HG03159 (cell line): ENCODE measurements around the gene LASP1.
"Not testable (repeated sequence)": the region's sequence is repeated elsewhere in the genome, so short reads cannot be mapped to it uniquely, and the experiment has no call there.

Experiments used
- ATAC-seq: cut with Tn5 transposase; IDR thresholded peaks from one replicate; pipeline ENCODE4 v1.9.1; 2021; ENCODE audit warnings: mild to moderate bottlenecking, moderate library complexity; ENCODE audit not compliant: unreplicated experiment

Gene LASP1

DNA sequence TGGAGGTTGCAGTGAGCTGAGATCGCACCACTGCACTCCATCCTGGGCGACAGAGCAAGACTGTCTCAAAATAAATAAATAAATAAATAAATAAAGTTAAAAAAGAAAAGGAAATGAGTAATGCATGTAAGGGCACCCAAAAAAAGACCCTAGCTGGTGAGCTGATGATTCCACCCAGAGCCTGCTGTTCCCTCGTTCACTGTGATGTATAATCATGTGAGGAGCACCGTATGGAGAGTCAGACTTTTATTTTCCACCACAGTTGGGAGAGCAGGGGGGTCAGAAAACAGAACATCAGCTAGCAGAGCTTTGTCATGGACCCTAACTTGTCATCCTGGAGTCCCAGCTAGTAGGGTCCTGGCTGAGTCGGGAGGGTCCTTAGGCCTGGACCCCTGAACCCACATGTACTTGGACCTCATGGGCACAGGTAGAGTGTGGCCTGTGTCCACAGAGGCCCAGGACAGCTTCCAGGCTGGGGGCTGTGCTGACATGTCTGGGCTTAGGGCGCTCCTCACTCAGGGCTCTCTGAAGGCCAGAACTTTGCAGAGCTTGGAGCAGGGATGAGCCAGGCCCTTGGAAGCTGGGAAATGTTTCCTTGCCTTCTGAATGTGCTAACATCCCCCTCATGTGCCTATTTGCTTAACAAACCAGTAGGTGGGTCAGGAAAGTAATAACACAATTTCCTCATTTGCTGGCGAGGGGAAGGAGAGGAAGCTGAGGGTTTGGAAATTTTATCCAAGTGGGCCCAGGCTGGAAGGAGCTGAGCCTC is 36.8 kb downstream of the LASP1 start:
- ATAC-seq, result no peak

DNA sequence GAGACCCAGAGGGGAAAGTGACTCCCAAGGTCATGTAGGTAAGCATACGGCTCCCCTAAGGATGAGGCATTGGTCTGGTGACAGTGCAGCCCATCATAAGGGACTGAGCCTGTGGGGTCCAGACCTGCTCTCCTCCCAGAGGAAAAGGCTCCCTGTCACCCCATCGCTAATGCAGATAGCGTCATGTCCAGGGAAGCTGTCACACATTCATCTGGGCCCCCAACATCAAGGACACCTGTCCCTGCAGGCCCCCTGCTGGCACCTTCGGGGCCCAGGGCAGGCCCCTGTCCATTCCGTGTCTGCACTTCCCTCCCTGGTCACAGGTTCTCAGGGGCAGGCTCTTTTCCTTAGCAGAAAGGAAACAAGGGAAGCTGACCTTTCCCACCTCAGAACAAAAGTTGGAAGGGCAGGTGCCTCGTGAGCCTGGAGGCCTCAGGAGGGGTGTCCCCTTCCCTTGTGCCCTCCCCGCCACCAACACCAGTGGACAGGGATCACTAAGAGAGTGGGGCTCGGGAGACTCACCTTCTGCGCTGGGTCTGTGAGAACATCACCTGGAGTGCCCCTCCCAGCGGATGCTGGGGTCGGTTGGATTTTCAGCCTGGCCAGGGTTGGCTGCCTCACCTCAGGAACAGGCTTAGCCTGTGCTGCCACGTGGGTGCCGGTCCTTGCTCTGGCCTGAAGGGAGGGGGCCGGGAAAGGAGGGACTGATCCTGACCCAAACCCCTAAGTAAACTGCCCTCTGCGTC is 38.2 kb downstream of the LASP1 start:
- no peak for ATAC-seq

DNA sequence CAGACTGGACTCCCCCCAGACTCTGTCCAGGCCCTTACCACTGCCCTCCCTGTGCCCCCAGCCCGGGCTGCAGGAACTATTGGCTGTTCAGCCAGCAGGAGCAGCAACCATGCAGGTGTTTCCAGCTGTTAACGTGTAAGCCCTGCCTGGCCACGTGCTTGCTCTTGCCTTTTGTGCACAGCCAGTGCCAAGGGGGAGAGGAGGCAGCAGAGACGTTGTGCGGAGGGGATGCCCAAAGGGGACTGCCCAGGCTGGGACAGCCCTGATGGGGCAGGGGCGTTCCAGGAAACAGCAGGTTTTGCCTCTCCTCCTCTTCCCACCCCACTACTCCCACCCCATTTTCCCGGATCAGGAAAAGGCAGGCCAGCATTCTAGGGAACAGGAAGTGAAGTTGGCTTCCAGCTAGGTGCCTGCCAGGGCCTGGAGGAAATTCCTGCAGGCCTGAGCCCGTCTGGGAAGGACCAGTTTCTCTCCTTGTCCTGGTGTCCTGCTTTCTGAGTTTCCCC is 38.9 kb downstream of the LASP1 start:
- no peak for ATAC-seq

- ATAC-seq, result no peak
Observed at GRCh38 chr17:38910325-38910724, 40.5 kb downstream of the LASP1 start.

GRCh38 chr17:38911081-38911730 is 41.3 kb downstream of the LASP1 start:
- no peak for ATAC-seq

DNA sequence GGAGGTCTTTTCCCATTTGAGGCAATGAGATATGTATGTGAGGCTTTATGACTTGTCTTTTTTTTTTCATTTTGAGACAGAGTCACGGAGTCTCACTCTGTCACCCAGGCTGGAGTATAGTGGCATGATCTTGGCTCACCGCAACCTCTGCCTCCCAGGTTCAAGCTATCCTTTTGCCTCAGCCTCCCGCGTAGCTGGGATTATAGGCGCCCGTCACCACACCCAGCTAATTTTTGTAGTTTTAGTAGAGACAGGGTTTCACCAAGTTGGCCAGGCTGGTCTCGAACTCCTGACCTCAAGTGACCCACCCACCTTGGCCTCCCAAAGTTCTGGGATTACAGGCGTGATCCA is 41.8 kb downstream of the LASP1 start:
- ATAC-seq, result not testable (repeated sequence)

DNA sequence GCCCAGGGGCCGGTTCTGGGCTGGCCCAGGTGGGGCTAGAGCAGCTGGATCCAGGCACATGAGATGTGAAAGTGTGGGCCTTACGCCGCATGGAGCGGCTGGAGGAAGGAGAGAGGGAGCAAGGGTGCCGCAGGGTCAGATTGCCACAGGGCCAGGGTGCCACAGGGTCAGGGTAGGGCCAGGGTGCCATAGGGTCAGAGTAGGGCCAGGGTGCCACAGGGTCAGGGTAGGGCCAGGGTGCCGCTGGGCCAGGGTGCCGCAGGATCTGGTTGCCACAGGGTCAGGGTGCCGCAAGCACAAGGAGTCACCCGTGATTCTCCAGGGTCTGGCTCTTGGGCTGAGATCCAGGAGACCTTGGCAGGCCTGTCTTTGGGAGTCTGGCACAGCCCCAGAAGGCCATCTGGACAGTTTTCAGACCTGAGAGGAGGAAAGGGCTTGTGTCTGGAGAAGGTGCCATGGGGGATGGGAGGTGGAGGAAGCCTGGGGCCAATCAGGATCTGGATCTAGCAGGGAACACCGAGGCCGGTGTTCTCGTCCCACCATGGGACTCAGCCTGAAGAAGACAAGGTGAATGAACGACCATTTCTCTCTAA is 42.5 kb downstream of the LASP1 start:
- ATAC-seq, result no peak

DNA sequence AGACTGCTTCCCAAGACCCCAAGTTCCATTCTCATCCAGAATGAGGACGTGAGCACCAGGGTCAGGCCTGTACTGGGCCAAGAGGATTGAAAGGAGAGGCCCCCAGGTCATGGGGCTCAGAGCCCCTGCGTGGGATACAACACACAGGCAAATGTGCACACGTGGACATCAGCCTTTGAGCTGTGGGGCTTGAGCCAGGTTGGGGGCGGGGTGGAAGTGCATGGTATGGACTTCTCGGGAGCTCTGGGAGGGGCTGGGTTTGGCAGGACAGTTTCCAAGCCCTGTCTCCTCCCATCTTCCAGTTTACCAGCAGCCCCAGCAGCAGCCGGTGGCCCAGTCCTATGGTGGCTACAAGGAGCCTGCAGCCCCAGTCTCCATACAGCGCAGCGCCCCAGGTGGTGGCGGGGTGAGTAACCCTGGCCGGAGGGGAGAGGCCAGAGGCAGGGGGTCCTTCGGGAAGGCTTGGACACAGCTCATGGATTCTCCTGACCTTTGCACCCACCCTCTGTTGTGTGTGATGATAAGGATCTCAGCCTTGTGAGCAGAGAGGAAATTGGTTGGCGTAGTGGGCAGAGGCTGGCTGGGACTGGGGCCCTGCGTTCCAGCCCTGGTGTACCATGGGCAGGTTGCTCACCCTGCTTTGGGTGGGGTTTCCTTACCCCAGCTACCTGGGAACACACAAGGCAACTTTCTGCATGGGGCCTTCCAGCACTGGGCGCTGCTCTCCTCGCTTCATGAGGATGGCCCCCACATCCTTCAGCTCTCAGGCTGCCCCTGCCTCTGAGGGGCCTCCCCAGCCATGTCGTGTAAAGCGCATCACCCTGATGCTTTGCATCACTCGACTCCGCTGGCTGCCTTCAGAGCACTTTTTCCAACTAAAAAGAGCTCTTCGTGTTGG is 45.1 kb downstream of the LASP1 start:
- ATAC-seq, result no peak

DNA sequence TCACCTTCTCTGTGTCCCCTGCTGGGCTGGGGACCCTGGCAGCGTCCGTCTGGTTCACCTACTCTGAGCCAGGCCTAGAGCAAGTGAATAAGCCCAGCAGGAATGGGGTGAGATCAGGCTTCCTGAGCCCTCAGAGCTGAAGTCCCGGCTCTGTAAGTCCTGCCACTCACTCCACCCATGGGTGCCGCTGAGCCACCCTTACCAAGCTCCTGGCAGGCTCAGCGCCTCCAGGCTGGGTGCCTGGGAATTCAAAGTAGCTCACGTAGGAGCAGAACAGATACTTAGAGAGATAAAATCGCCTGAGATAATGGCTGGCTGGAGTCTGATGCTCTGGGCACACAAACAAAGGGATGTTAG is 45.8 kb downstream of the LASP1 start:
- ATAC-seq, result no peak

GRCh38 chr17:38916771-38917170 is 46.9 kb downstream of the LASP1 start:
- ATAC-seq, result no peak

GRCh38 chr17:38917259-38917658 is 47.4 kb downstream of the LASP1 start:
- ATAC-seq, result no peak

DNA sequence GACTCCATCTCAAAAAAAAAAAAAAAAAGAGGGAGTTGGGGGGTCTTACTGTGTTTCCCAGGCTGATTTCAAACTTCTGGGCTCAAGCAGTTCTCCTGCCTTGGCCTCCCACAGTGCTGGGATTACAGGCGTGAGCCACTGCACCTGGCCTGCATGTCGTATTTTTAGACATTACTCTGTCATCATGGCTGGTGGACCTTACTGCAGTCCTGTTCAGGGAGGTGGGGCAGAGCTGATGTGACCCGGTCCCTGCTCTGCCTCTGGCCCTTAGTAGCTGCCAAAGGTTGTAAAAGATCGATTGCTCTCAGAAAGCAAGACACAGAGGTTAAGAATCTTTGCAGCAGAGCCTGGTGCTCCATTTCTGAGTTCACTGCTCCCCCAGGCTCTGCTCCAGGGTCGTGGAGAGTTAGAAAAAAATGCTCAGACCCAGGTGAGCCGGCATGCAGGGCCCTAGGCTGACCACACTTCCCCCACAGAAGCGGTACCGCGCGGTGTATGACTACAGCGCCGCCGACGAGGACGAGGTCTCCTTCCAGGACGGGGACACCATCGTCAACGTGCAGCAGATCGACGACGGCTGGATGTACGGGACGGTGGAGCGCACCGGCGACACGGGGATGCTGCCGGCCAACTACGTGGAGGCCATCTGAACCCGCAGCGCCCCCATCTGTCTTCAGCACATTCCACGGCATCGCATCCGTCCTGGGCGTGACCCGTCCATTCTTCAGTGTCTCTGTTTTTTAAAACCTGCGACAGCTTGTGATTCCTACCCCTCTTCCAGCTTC is 48.5 kb downstream of the LASP1 start:
- ATAC-seq, result no peak

DNA sequence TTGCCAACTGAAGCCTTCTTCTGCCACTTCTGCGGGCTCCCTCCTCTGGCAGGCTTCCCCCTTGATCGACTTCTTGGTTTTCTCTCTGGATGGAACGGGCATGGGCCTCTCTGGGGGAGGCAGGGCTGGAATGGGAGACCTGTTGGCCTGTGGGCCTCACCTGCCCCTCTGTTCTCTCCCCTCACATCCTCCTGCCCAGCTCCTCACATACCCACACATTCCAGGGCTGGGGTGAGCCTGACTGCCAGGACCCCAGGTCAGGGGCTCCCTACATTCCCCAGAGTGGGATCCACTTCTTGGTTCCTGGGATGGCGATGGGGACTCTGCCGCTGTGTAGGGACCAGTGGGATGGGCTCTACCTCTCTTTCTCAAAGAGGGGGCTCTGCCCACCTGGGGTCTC is 49.1 kb downstream of the LASP1 start:
- ATAC-seq, result no peak

DNA sequence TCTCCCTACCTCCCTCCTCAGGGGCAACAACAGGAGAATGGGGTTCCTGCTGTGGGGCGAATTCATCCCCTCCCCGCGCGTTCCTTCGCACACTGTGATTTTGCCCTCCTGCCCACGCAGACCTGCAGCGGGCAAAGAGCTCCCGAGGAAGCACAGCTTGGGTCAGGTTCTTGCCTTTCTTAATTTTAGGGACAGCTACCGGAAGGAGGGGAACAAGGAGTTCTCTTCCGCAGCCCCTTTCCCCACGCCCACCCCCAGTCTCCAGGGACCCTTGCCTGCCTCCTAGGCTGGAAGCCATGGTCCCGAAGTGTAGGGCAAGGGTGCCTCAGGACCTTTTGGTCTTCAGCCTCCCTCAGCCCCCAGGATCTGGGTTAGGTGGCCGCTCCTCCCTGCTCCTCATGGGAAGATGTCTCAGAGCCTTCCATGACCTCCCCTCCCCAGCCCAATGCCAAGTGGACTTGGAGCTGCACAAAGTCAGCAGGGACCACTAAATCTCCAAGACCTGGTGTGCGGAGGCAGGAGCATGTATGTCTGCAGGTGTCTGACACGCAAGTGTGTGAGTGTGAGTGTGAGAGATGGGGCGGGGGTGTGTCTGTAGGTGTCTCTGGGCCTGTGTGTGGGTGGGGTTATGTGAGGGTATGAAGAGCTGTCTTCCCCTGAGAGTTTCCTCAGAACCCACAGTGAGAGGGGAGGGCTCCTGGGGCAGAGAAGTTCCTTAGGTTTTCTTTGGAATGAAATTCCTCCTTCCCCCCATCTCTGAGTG is 49.6 kb downstream of the LASP1 start:
- ATAC-seq, result no peak

DNA sequence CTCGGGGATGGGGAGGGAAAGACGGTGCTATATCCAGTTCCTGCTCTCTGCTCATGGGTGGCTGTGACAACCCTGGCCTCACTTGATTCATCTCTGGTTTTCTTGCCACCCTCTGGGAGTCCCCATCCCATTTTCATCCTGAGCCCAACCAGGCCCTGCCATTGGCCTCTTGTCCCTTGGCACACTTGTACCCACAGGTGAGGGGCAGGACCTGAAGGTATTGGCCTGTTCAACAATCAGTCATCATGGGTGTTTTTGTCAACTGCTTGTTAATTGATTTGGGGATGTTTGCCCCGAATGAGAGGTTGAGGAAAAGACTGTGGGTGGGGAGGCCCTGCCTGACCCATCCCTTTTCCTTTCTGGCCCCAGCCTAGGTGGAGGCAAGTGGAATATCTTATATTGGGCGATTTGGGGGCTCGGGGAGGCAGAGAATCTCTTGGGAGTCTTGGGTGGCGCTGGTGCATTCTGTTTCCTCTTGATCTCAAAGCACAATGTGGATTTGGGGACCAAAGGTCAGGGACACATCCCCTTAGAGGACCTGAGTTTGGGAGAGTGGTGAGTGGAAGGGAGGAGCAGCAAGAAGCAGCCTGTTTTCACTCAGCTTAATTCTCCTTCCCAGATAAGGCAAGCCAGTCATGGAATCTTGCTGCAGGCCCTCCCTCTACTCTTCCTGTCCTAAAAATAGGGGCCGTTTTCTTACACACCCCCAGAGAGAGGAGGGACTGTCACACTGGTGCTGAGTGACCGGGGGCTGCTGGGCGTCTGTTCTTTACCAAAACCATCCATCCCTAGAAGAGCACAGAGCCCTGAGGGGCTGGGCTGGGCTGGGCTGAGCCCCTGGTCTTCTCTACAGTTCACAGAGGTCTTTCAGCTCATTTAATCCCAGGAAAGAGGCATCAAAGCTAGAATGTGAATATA is 50.8 kb downstream of the LASP1 start:
- ATAC-seq, result no peak

DNA sequence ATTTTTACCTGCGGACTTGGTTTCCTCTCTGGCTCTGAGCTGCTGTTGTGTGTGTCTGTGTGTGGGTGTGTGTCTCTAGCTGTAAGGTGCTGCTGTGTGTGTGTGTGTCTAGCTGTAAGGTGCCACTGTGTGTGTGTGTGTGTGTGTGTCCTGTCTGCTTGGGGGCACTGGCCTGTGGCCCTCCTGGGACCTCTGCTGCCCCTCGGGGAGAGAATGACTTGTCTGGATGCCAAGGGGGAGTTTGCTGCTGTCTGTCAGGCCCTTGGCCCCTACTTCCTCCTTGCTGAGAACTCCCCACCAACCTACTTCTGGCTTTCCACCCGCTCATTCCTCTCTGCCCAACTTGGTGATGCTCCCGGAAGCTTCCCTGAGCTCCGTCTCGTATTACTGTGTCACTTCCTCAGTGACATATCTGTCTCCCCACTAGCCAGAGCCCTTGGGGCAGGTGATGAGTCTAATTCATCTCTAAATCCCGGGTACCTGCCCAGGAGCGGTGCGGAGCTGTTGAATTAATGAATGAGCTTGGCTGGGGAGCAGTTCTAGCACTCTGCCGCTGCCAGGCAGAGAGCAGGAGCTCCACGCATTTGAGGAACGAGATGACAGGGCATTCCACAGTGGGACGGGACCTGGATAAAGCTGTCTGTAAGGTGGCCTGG is 52.0 kb downstream of the LASP1 start:
- no peak for ATAC-seq

DNA sequence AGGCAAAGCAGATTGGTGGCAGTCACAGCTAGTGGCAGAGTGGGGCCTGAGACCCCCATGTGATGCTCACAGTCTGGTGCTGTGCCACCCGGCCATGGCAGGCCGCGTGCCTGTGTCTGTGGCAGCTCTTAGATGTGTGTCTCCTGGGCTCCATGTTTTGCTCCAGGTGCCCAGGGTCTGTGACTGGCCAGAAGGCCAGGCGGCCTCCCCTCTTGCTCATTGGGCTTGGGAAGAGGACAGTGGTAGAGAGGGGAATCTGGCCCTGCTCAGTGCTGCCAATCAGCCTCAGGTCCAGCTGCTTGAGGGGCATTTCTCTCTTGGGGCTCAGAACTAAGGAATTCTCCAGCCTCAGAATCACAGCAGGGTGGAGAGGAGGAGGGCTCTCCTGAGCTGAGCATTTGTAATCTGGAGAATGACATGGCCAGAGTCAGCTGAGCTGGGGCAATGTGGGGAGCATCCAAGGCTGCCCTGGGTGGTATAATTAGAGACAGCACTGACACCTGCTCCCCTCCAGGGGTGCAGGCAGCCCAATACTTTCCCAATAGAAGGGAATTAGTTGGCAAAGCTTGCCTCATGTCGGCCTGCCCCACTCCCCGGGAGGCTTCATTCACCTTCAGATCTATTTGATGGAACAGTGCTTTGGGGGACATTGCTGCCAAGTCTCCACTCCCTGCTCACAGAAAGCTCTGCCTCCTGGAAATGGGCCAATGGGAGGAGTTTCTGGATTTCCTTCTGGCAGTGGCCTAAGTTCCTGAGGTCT is 52.9 kb downstream of the LASP1 start:
- ATAC-seq, result no peak
